Endothelial cell of hepatic sinusoid (primary cell): Measurements from ENCODE around the gene LRMDA.

Experiments
- in situ Hi-C: cut with HindIII; loops from 2 replicates; pipeline ENCODE4 v1.10.0; 2017; ENCODE audit warnings: low sequenced_read_pairs

Gene LRMDA

DNA sequence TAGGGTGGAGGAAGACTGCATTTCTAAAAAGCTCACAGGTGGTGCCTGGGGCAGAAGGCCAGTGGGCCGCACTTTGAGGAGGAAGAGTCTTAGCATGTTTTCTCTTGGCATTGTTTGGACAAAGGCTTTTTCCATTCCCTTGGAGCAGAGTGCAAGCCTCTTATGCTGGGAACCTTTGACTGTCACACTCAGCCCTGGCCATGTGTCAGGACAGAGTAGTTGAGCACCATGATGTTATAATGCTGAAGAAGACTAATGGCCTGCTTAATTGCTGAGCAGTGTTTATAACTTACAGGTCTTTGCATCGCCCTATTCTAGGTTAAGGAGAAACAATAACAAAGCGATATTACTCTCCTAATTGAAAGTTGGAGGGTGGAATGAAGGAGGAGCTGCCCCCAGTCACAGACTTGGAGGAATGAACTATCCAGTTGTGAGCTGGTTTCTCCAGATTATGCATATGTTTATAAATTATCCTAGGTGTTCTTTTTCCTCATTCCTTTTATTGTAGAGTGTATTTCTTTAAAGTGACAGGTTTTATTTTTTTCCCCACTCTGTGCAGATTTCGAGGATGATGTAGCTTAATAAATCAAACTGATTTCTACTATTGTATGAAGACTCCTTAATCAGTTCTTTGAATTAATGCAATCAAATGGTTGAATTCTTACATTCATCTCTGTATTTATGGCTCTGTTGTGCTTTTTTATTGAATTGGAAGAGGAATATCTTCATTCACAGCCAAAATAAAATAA lies 767.0 kb downstream of the LRMDA start:
- in situ Hi-C loops = no loop called here

DNA sequence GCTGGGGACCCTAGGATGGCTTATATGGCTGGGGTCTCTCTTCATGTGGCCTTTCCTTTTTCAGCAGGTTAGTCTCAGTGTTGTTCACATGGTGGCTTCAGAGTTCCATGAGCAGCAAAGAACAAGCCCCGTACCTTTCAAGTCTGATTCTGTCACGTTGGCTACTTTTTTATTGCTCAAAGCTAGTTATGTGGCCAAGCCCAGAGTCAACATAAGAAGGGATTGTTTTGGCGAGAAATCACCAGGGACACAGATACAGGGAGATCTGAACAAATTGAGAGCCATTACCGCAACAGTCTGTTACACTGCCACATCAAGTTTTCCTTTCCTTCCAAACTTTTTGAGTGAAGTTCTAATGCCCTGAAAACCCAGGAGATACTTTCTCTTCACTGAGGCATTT lies 770.5 kb downstream of the LRMDA start:
- in situ Hi-C loops = no loop called here

DNA sequence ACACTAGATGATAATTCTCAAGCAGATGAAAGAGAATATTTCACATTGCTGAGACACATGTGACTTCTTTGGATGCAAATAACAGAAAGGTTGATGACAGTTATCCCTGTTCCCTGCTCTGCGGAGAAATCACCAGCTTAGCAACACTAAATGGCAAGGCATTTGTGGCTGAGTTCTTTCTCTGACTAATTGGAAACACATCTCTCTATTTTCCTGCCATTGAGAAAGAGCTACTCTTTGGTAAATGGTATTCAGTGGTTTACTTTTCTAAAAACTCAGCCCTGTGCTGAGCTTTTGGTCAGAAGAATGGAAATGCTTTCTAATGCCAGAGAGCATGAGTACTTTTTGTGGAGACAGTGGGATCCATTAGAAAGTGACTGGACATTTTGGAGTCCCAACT lies 771.4 kb downstream of the LRMDA start:
- in situ Hi-C loops = no loop called here

DNA sequence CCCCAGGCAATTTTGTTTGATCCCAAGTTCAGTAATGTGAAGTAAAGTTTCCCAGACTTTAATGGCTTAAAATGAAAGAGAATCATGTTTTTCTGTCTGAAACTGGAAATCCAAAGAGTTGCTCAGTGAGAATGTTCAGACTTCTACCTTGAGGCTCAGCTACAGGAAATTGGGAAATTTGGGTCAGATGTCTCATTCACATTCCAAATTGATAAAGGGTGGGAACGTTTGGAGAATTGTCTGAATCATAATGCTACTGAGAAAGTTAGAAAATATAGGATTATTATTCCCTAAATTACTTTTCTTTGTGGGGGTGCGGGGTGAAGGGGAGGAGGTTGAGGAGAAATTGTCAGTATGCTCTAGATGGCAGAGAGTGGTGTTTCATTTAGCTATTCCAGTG lies 773.9 kb downstream of the LRMDA start:
- in situ Hi-C loops = no loop called here

DNA sequence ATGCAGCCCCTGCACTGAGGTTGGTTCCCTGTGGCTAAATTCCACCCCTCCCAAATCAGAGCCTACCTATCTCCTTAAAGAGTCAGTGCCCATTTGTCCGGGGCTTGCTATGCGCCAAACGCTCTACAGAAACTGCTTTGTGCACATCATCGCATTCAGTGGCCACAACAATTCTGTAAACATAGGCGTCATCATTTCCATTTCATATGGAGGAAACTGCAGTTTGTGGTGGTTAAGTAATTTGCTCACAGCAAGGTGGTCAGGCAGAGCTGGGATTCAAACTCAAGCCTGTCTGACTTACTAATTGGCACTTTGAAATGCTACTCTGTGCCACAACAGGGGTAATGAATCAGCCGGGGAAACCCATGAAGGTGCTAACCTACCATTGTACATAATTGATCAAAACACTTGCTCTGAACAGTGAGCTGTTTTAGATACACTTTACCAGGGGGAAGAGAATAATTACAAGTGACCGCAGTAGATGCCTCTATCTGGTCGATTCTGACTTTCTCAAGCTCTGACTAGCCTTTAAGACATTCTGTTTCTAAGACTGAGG lies 775.5 kb downstream of the LRMDA start:
- in situ Hi-C loops = no loop called here

GRCh38 chr10:76209135-76209534 lies 777.7 kb downstream of the LRMDA start:
- in situ Hi-C loops = no loop called here

DNA sequence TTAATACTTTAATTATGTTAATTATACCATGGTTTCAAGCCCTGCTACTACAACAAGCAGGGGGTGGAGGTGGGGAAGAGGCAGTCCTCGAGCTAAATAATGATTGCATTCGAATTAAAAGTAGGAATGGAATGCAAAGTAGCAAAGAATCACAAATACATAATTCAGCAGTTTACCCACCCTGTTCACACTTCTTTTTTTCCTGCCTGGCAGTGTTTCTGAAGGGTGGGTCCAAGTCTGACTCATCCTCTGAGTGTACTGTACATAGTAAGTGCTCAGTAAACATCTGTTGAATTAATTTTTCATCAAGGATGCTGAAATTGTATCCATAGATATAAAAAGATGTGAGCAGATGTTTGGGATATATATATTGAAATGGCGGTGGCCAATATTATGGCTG lies 778.8 kb downstream of the LRMDA start:
- in situ Hi-C loops = no loop called here

DNA sequence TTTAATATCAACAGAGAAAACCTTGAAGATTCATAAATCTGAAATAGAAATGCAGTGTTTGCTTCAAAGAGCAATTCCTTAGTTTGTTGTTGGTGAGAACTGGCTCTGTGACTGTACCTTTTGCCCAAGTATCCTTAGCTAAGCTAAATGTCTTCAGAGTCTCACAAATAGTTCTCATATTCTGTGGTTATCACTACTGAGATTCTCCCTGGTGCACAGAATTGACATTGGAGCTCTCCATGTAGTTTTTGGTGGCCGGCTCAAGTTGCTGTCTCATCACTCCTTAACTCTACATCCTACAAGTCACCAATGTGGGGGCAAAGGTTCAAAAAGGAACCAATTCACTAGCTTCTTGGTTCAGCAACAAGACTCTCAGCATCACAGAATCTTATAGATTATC lies 780.3 kb downstream of the LRMDA start:
- in situ Hi-C loops = no loop called here

- in situ Hi-C loops = no loop called here
These were observed 782.5 kb downstream of the LRMDA start for GRCh38 chr10:76213876-76214275.

- in situ Hi-C loops = no loop called here
These were observed 786.6 kb downstream of the LRMDA start for GRCh38 chr10:76218035-76218434.

- in situ Hi-C loops = no loop called here
These were observed 797.9 kb downstream of the LRMDA start for GRCh38 chr10:76229341-76229740.

- in situ Hi-C loops = no loop called here
These were observed 799.5 kb downstream of the LRMDA start for GRCh38 chr10:76230921-76231285.

DNA sequence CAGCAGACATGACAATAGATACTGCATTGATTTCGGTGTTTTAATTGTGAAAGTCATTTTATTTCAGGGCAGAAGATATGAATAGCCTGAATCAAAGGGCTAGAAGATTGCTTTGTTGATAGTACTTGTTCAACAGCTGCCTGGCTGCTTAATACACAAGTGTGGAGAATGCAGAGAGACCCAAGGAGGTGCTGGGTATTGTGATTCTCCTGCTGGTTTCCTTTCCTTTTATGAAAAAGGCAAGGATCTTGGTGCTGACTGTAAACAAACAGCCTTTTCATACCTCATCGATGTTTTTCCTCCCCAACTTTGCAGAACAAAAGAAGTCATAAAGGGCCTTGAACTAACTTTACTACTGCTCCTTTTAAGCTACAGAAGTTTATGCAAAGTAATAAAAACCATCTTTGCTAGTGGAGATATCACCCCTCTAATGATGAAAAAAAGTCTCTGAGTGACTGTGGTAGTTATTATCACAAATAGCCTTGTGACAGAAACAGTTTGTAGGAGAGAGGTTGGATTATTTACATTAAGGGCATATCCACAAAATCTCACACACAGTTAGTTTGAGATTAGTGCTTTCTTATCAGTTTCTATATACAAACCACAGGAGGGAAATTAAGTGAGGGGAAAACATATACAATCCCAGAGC lies 800.0 kb downstream of the LRMDA start:
- in situ Hi-C loops = no loop called here

DNA sequence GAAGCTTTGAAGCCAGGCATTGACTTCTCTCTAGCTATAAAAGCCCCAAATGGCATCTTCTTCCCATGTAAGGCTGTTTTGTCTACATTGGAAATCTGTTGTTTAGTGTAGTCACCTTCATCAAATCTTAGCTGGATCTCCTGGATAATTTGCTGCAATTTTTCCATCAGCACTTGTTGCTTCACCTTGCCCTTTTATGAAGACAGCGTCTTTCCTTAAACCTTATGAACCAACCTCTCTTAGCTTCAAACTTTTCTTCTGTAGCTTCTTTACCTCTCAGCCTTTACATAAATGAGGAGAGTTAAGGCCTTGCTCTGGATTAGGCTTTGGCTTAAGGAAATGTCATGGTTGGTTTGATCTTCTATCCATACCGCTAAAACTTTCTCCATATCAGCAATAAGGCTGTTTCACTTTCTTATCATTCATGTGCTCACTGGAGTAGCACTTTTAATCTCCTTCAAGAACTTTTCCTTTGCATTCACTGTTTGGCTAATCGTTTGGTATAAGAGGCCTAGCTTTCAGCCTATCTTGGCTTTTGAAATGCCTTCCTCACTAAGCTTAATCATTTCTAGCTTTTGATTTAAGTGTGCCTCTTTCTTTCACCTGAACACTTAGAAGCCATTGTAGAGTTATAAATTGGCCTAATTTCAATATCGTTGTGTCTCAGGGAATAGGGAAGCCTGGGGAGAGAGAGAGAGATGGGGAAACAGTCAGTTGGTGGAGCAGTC lies 803.2 kb downstream of the LRMDA start:
- in situ Hi-C loops = no loop called here

DNA sequence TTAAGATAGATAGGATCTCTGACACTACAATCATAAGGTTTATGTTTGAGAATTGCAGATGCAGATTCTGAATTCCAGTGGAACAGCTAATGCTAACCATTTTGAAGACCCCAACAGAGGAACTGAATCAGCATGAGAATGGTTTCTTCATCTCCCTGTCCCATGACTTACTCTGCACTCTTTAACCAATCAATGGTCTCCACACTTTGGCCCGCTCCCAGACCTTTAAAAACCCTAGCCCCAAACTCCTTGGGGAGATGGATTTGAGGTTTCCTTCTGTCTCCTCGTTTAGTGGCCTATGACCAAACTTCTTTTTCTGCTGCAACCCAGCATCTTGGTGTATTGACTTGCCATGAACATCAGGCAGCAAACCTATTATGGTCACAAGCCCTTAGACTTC lies 804.9 kb downstream of the LRMDA start:
- in situ Hi-C loops = no loop called here

GRCh38 chr10:76242956-76243355 lies 811.5 kb downstream of the LRMDA start:
- in situ Hi-C loops = no loop called here

GRCh38 chr10:76244061-76244686 lies 812.8 kb downstream of the LRMDA start:
- in situ Hi-C loops = no loop called here

DNA sequence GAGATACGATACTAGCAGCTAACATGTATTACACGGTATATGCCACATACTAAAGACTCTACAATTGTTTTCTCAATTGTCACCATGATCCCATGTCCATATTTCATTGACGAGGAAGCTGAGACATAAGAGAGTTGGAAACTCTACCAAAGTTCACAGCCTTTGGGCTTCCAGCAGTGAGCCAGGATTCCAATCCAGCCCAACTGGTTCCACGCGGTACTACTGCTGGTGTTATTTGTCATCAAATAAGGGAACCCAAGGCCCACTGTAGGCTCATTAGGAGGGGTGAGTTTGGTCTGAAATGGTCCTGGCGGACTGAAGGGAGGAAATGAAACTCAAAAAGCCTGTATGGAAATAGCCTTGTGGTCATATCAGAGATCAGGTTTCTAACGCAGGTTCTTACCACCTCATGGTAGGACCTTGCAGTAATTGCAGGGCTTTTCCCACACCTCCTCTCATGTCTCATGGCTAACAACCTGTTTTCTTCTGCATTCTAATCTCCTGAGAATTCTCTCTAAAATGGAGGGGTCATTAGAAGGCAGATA lies 814.6 kb downstream of the LRMDA start:
- in situ Hi-C loops = no loop called here

- in situ Hi-C loops = no loop called here
These were observed 817.3 kb downstream of the LRMDA start for GRCh38 chr10:76248649-76249200.

- in situ Hi-C loops = no loop called here
These were observed 820.6 kb downstream of the LRMDA start for GRCh38 chr10:76251841-76252671.
